GM23338 (cell line): ENCODE results near the gene TOM1L2. TPM values are rescaled to one million over a fixed set of nuclear protein-coding genes. Genes with fewer than 3 reads are reported as not detected.

Source experiments
- ATAC-seq: fragments of 200-7000 bp; cut with Tn5 transposase; 3 replicates; pipeline ENCODE4 v1.9.1; 2020
- DNase-seq: peaks from one replicate; pipeline ENCODE4 v3.0.0-alpha.2; 2015; ENCODE audit warnings: low spot score
- H2AFZ ChIP-seq: fragments of 200-600 bp; sonication (generic); 2 replicates; pipeline ENCODE4 v1.8.0; 2016; ENCODE audit warnings: antibody characterized with exemption, mild to moderate bottlenecking, moderate library complexity
- H3F3A ChIP-seq: fragments of 200-600 bp; sonication (generic); replicated peaks from 2 replicates; pipeline ENCODE4 v1.8.0; 2017; ENCODE audit warnings: antibody characterized with exemption, mixed run types, low read depth
- H3K27ac ChIP-seq: fragments of 200-600 bp; sonication (generic); 2 replicates; pipeline ENCODE4 v1.6.1; 2016; ENCODE audit warnings: low read depth
- H3K27me3 ChIP-seq: fragments of 200-600 bp; sonication (generic); 2 replicates; pipeline ENCODE4 v1.8.0; 2016; ENCODE audit warnings: mild to moderate bottlenecking, mixed run types, moderate library complexity; ENCODE audit not compliant: insufficient read depth
- H3K36me3 ChIP-seq: fragments of 200-600 bp; sonication (generic); 2 replicates; pipeline ENCODE4 v1.8.0; 2016; ENCODE audit warnings: mild to moderate bottlenecking; ENCODE audit not compliant: insufficient read depth
- H3K4me1 ChIP-seq: fragments of 200-600 bp; sonication (generic); 2 replicates; pipeline ENCODE4 v1.8.0; 2016; ENCODE audit warnings: mild to moderate bottlenecking, moderate library complexity; ENCODE audit not compliant: insufficient read depth
- H3K4me2 ChIP-seq: fragments of 200-600 bp; sonication (generic); 2 replicates; pipeline ENCODE4 v1.7.1; 2017; ENCODE audit warnings: mixed run types
- H3K4me3 ChIP-seq: fragments of 200-600 bp; sonication (generic); 2 replicates; pipeline ENCODE4 v1.6.1; 2016; ENCODE audit warnings: mixed run types
- H3K79me2 ChIP-seq: fragments of 200-600 bp; sonication (generic); replicated peaks from 2 replicates; pipeline ENCODE4 v1.8.0; 2017; ENCODE audit warnings: mild to moderate bottlenecking; ENCODE audit not compliant: insufficient read depth
- H3K9me2 ChIP-seq: fragments of 200-600 bp; sonication (generic); 2 replicates; pipeline ENCODE4 v1.8.0; 2017; ENCODE audit not compliant: insufficient read depth
- H4K20me1 ChIP-seq: fragments of 200-600 bp; sonication (generic); replicated peaks from 2 replicates; pipeline ENCODE4 v1.8.0; 2017; ENCODE audit warnings: mild to moderate bottlenecking; ENCODE audit not compliant: insufficient read depth
- H3K27ac Mint-ChIP-seq: 2 replicates; pipeline ENCODE4 v1.8.0; 2020; ENCODE audit warnings: inconsistent platforms, mild to moderate bottlenecking, moderate library complexity, mixed read lengths
- H3K27me3 Mint-ChIP-seq: 3 replicates; pipeline ENCODE4 v1.8.0; 2022; ENCODE audit warnings: low read depth, mild to moderate bottlenecking, moderate library complexity, mixed read lengths, inconsistent platforms; ENCODE audit not compliant: insufficient read depth, poor library complexity
- H3K36me3 Mint-ChIP-seq: 3 replicates; pipeline ENCODE4 v1.8.0; 2021; ENCODE audit warnings: low read depth, mild to moderate bottlenecking, inconsistent platforms, moderate library complexity, mixed read lengths
- H3K4me1 Mint-ChIP-seq: 3 replicates; pipeline ENCODE4 v1.8.0; 2020; ENCODE audit warnings: mild to moderate bottlenecking, inconsistent platforms, mixed read lengths
- H3K4me3 Mint-ChIP-seq: 3 replicates; pipeline ENCODE4 v1.8.0; 2021; ENCODE audit warnings: moderate library complexity, mild to moderate bottlenecking, inconsistent platforms, mixed read lengths
- H3K9me3 Mint-ChIP-seq: 3 replicates; pipeline ENCODE4 v1.8.0; 2020; ENCODE audit warnings: moderate library complexity, mild to moderate bottlenecking, inconsistent platforms, mixed read lengths
- CREB1 ChIP-seq: fragments of 250-450 bp; sonication (Bioruptor Pico); IDR thresholded peaks from 2 replicates; pipeline ENCODE4 v1.5.0; 2020; ENCODE audit warnings: low read depth, mild to moderate bottlenecking, moderate library complexity
- ETS1 ChIP-seq: IDR thresholded peaks from 2 replicates; pipeline ENCODE4 v1.6.1; 2016; ENCODE audit warnings: antibody characterized with exemption
- EZH2 ChIP-seq: fragments of 200-600 bp; sonication (generic); IDR thresholded peaks from one replicate; pipeline ENCODE4 v1.8.0; 2017; ENCODE audit warnings: antibody characterized with exemption, mild to moderate bottlenecking, low read depth; ENCODE audit not compliant: unreplicated experiment
- EZH2phosphoT487 ChIP-seq: fragments of 200-600 bp; sonication (generic); IDR thresholded peaks from one replicate; pipeline ENCODE4 v1.8.1; 2018; ENCODE audit warnings: antibody characterized with exemption; ENCODE audit not compliant: unreplicated experiment
- NANOG ChIP-seq: IDR thresholded peaks from 2 replicates; pipeline ENCODE4 v1.6.1; 2016; ENCODE audit warnings: antibody characterized with exemption, borderline replicate concordance
- POLR2AphosphoS5 ChIP-seq: IDR thresholded peaks from 2 replicates; pipeline ENCODE4 v1.6.1; 2016; ENCODE audit warnings: antibody characterized with exemption, low read depth
- REST ChIP-seq: IDR thresholded peaks from one replicate; pipeline ENCODE4 v1.6.1; 2018; ENCODE audit warnings: antibody characterized with exemption; ENCODE audit not compliant: unreplicated experiment
- ZNF114 ChIP-seq: fragments of 250-450 bp; sonication (Bioruptor Pico); IDR thresholded peaks from 2 replicates; pipeline ENCODE4 v1.5.0; 2020; ENCODE audit warnings: mild to moderate bottlenecking, moderate library complexity
- ZNF331 ChIP-seq: fragments of 250-450 bp; sonication (Bioruptor Pico); IDR thresholded peaks from 2 replicates; pipeline ENCODE4 v1.5.0; 2020; ENCODE audit warnings: low read depth, mild to moderate bottlenecking, moderate library complexity
- polyA plus RNA-seq: library from polyadenylated mRNA; unstranded; fragments of >200 nt; fragmentation: Nextera tagmentation; extraction: Ambion mirVana; gene quantifications from 2 replicates; pipeline ENCODE4 v1.2.1, GENCODE V29; 2016
- total RNA-seq: library from RNA; depleted of rRNA; stranded (reverse); fragments of >200 nt; shearing (Covaris generic); gene quantifications from 2 replicates; pipeline ENCODE4 v1.2.3, GENCODE V29; 2014

Gene TOM1L2
- total and polyA plus RNA-seq, 2 experiments from 2014 or later = 3.3 TPM

GRCh38 chr17:17910060-17910459, 62.1 kb downstream of the TOM1L2 start (continued):
- TF ChIP-seq EZH2 (no peak), ZNF114 (CRISPR knock-in tag) (no peak), ZNF331 (CRISPR knock-in tag) (no peak), CREB1 (CRISPR knock-in tag) (no peak)

GRCh38 chr17:17909078-17909477, 63.1 kb downstream of the TOM1L2 start:
- Histone ChIP-seq H3K27me3 (no peaks in the 10 kb centered on the region), H3K36me3 (no peaks in the 10 kb centered on the region), H3K9me2 (no peaks in the 10 kb centered on the region), H3K4me2 (no peak overlapping the region), H4K20me1 (no peaks in the 10 kb centered on the region), H3K79me2 (no peaks in the 10 kb centered on the region), H3K4me3 (no peak overlapping the region), H3K27ac (no peak overlapping the region), H3K4me1 (no peaks in the 10 kb centered on the region), H3F3A (no peaks in the 10 kb centered on the region), H2AFZ (no peak overlapping the region)
- Mint-ChIP-seq H3K27ac (no peak overlapping the region), H3K4me3 (no peak overlapping the region), H3K36me3 (peaks cover 6% of the 10 kb centered on the region; the same call in 2 of the 3 replicates), H3K27me3 (peaks cover 6% of the 10 kb centered on the region), H3K9me3 (peaks cover 15% of the 10 kb centered on the region), H3K4me1 (peaks cover 17% of the 10 kb centered on the region)
- TF ChIP-seq CREB1 (CRISPR knock-in tag) = no peak
- TF ChIP-seq REST = no peak
- TF ChIP-seq NANOG = no peak
- TF ChIP-seq POLR2AphosphoS5 = no peak
- TF ChIP-seq ZNF331 (CRISPR knock-in tag) = no peak
- TF ChIP-seq EZH2phosphoT487 = no peak
- no peak for DNase-seq
- no peak for ATAC-seq

GRCh38 chr17:17907469-17907868, 64.7 kb downstream of the TOM1L2 start:
- DNase-seq (no peak), ATAC-seq (no peak)
- Histone ChIP-seq H3K4me2 (no peak overlapping the region), H3K4me1 (no peaks in the 10 kb centered on the region; the same call in 1 of the 2 replicates), H3K36me3 (no peaks in the 10 kb centered on the region), H3K9me2 (no peaks in the 10 kb centered on the region), H3K27me3 (no peaks in the 10 kb centered on the region), H3F3A (no peaks in the 10 kb centered on the region), H3K4me3 (no peak overlapping the region), H2AFZ (no peak overlapping the region), H3K27ac (no peak overlapping the region), H3K79me2 (no peaks in the 10 kb centered on the region), H4K20me1 (no peaks in the 10 kb centered on the region)
- Mint-ChIP-seq H3K36me3 (no peaks in the 10 kb centered on the region; the same call in 2 of the 3 replicates), H3K4me3 (no peak overlapping the region), H3K27ac (no peak overlapping the region), H3K27me3 (peaks cover 6% of the 10 kb centered on the region), H3K9me3 (peaks cover 5% of the 10 kb centered on the region; the same call in 2 of the 3 replicates), H3K4me1 (peaks cover 20% of the 10 kb centered on the region)
- TF ChIP-seq REST (no peak), ETS1 (no peak)
